ENCODE measurements around the gene DMRT3. TPM values are rescaled to one million over a fixed set of nuclear protein-coding genes. Genes with fewer than 3 reads are reported as not detected.

Gene DMRT3
- total RNA-seq, 1 donor from 2014 or later = 0.41 TPM

- no peak overlapping the region for H2AFZ ChIP-seq (replicated peaks)
- H3K4me1 Mint-ChIP-seq = peaks cover 10% of the 10 kb centered on the region
- DNase-seq (ENCODE audit: low spot score) = no peak
- H3K36me3 Mint-ChIP-seq = no peaks in the 10 kb centered on the region
- no peaks in the 10 kb centered on the region for H3K27me3 ChIP-seq
- peaks cover 12% of the 10 kb centered on the region for H3K9me3 Mint-ChIP-seq
- H3K4me2 ChIP-seq = no peak overlapping the region
- no peak overlapping the region for H3K9ac ChIP-seq
- H3K27ac ChIP-seq = no peak overlapping the region
- H3K9me3 ChIP-seq (ENCODE audit: low read depth) = peaks cover 13% of the 10 kb centered on the region
- H4K20me1 ChIP-seq (ENCODE audit: low read depth) = no peaks in the 10 kb centered on the region
- H3K79me2 ChIP-seq (ENCODE audit: low read depth) = no peaks in the 10 kb centered on the region
- no peak overlapping the region for H3K4me3 Mint-ChIP-seq
- TF ChIP-seq CTCF (IDR thresholded peaks at IDR 0.05) = no peak
- peak overlapping the region; percentile 60 for H3K27ac Mint-ChIP-seq
- H3F3A ChIP-seq (ENCODE audit: low read depth) = no peaks in the 10 kb centered on the region
- no peaks in the 10 kb centered on the region for H3K36me3 ChIP-seq
- H3K4me1 ChIP-seq = no peaks in the 10 kb centered on the region
- H3K4me3 ChIP-seq = no peak overlapping the region
- H3K27me3 Mint-ChIP-seq (ENCODE audit: insufficient read depth, low read depth) = peaks cover 11% of the 10 kb centered on the region
These were observed 48.7 kb downstream of the DMRT3 start for GRCh38 chr9:1025131-1025530.

- TF ChIP-seq EZH2 (IDR thresholded peaks at IDR 0.05) (no peak), CTCF (IDR thresholded peaks at IDR 0.05) (no peak), EZH2phosphoT487 (IDR thresholded peaks at IDR 0.05) (no peak)
- Histone ChIP-seq H3K9ac (no peak overlapping the region), H3K4me2 (no peak overlapping the region), H3K27me3 (no peaks in the 10 kb centered on the region), H3K4me3 (no peak overlapping the region), H3F3A (ENCODE audit: low read depth) (no peaks in the 10 kb centered on the region), H3K4me1 (no peaks in the 10 kb centered on the region), H4K20me1 (ENCODE audit: low read depth) (no peaks in the 10 kb centered on the region), H3K79me2 (ENCODE audit: low read depth) (no peaks in the 10 kb centered on the region), H3K9me3 (ENCODE audit: low read depth) (peaks cover 13% of the 10 kb centered on the region), H3K36me3 (no peaks in the 10 kb centered on the region), H2AFZ (replicated peaks) (no peak overlapping the region), H3K27ac (no peak overlapping the region)
- Mint-ChIP-seq H3K27me3 (ENCODE audit: insufficient read depth, low read depth) (peaks cover 11% of the 10 kb centered on the region), H3K4me1 (peaks cover 10% of the 10 kb centered on the region), H3K9me3 (peaks cover 12% of the 10 kb centered on the region), H3K36me3 (no peaks in the 10 kb centered on the region), H3K27ac (no peak overlapping the region), H3K4me3 (no peak overlapping the region)
- DNase-seq (ENCODE audit: low spot score) = no peak
These were observed 49.8 kb downstream of the DMRT3 start for GRCh38 chr9:1026219-1026618.

GRCh38 chr9:1028501-1029190 is 52.2 kb downstream of the DMRT3 start:
- no peaks in the 10 kb centered on the region for H3K79me2 ChIP-seq (ENCODE audit: low read depth)
- Mint-ChIP-seq H3K27ac (no peak overlapping the region), H3K9me3 (peaks cover 5% of the 10 kb centered on the region), H3K36me3 (no peaks in the 10 kb centered on the region), H3K4me1 (peaks cover 10% of the 10 kb centered on the region), H3K4me3 (no peak overlapping the region), H3K27me3 (ENCODE audit: insufficient read depth, low read depth) (peaks cover 11% of the 10 kb centered on the region)
- H3K4me1 ChIP-seq = no peaks in the 10 kb centered on the region
- H3F3A ChIP-seq (ENCODE audit: low read depth) = no peaks in the 10 kb centered on the region
- DNase-seq (ENCODE audit: low spot score) = no peak
- H3K36me3 ChIP-seq = no peaks in the 10 kb centered on the region
- no peak for TF ChIP-seq EZH2phosphoT487 (IDR thresholded peaks at IDR 0.05)
- no peak for TF ChIP-seq EZH2 (IDR thresholded peaks at IDR 0.05)
- no peak for TF ChIP-seq CTCF (IDR thresholded peaks at IDR 0.05)
- no peaks in the 10 kb centered on the region for H4K20me1 ChIP-seq (ENCODE audit: low read depth)
- H3K4me3 ChIP-seq = no peak overlapping the region
- no peak overlapping the region for H3K4me2 ChIP-seq
- H3K27me3 ChIP-seq = no peaks in the 10 kb centered on the region
- peaks cover 9% of the 10 kb centered on the region for H3K9me3 ChIP-seq (ENCODE audit: low read depth)
- no peak overlapping the region for H3K27ac ChIP-seq
- no peak overlapping the region for H2AFZ ChIP-seq (replicated peaks)
- H3K9ac ChIP-seq = no peak overlapping the region
